Measurements from ENCODE around the gene PFKFB4. TPM values are rescaled to one million over a fixed set of nuclear protein-coding genes. Genes with fewer than 3 reads are reported as not detected.

Gene PFKFB4
- total and polyA plus RNA-seq, 8 donors: 6.5 to 18.8 (median 7.9) TPM

GRCh38 chr3:48543271-48543866 lies 13.2 kb downstream of the PFKFB4 start:
- ATAC-seq: peak; percentile 76
- Histone ChIP-seq H3K4me3 (no peak overlapping the region), H3K4me1 (peaks cover 0 to 22% of the 10 kb centered on the region in 2 donors), H3K27ac (peak overlapping the region in 1 of 2 donors; percentile 48), H3K36me3 (peaks cover 0 to 69% of the 10 kb centered on the region in 2 donors), H3K27me3 (no peaks in the 10 kb centered on the region), H3K9me3 (no peaks in the 10 kb centered on the region)
- DNase-seq: peak in 1 of 4 donors; percentile 81
- TF ChIP-seq CTCF (IDR thresholded peaks at IDR 0.05): no peak
- intact Hi-C loops (cut with DNase I): loop anchor here in 1 of 2 donors (10.0 kb wide), 1 partner anchor 79 kb away; a partner anchor contains a TSS

GRCh38 chr3:48538451-48538850 lies 18.2 kb downstream of the PFKFB4 start:
- no peak for DNase-seq
- peaks cover 0 to 84% of the 10 kb centered on the region in 2 donors for H3K36me3 ChIP-seq
- no peaks in the 10 kb centered on the region for H3K9me3 ChIP-seq
- intact Hi-C loops (cut with DNase I): no loop called here
- no peak overlapping the region for H3K27ac ChIP-seq
- ATAC-seq: no peak
- peaks cover 0 to 17% of the 10 kb centered on the region in 2 donors for H3K4me1 ChIP-seq
- no peak for TF ChIP-seq CTCF (IDR thresholded peaks at IDR 0.05)
- no peaks in the 10 kb centered on the region for H3K27me3 ChIP-seq
- H3K4me3 ChIP-seq: no peak overlapping the region

GRCh38 chr3:48536785-48537184 lies 19.8 kb downstream of the PFKFB4 start:
- peaks cover 0 to 72% of the 10 kb centered on the region in 2 donors for H3K36me3 ChIP-seq
- H3K9me3 ChIP-seq: no peaks in the 10 kb centered on the region
- H3K27ac ChIP-seq: no peak overlapping the region
- peaks cover 0 to 24% of the 10 kb centered on the region in 2 donors for H3K4me1 ChIP-seq
- no peak for DNase-seq
- ATAC-seq: no peak
- no peak for TF ChIP-seq CTCF (IDR thresholded peaks at IDR 0.05)
- H3K4me3 ChIP-seq: no peak overlapping the region
- H3K27me3 ChIP-seq: no peaks in the 10 kb centered on the region
- intact Hi-C loops (cut with DNase I): no loop called here

DNA sequence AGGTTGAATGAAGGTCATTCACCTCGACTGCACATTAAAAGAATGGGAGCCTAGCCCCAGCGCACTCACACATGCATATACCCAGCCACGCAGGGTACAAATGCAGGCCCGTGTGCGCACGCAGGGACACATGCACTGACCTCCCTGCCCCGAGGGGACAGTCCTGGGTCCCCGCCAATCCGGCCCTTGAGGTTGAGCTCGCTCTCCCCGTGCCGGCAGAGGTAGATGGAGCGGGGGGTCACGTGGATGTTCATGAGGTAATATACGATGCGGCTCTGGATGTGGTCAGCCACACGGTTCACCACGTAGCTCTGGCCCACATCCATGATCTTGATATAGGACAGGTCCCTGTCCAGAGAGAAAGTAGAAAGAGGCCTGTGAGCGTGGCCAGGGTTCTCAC lies 20.5 kb downstream of the PFKFB4 start:
- H3K4me1 ChIP-seq: peaks cover 0 to 30% of the 10 kb centered on the region in 2 donors
- DNase-seq (no peak), ATAC-seq (no peak)
- H3K27ac ChIP-seq: no peak overlapping the region
- H3K4me3 ChIP-seq: no peak overlapping the region
- H3K27me3 ChIP-seq: no peaks in the 10 kb centered on the region
- peaks cover 0 to 71% of the 10 kb centered on the region in 2 donors for H3K36me3 ChIP-seq
- H3K9me3 ChIP-seq: no peaks in the 10 kb centered on the region
- intact Hi-C loops (cut with DNase I): no loop called here
- TF ChIP-seq CTCF (IDR thresholded peaks at IDR 0.05): no peak

- H3K4me1 ChIP-seq: peaks cover 0 to 30% of the 10 kb centered on the region in 2 donors
- H3K36me3 ChIP-seq: peaks cover 0 to 70% of the 10 kb centered on the region in 2 donors
- TF ChIP-seq CTCF (IDR thresholded peaks at IDR 0.05): no peak
- intact Hi-C loops (cut with DNase I): no loop called here
- DNase-seq (no peak), ATAC-seq (no peak)
- H3K9me3 ChIP-seq: no peaks in the 10 kb centered on the region
- no peak overlapping the region for H3K27ac ChIP-seq
- H3K27me3 ChIP-seq: no peaks in the 10 kb centered on the region
- H3K4me3 ChIP-seq: no peak overlapping the region
These were observed 21.0 kb downstream of the PFKFB4 start for GRCh38 chr3:48535578-48535977.
